Stimulated activated CD4-positive, alpha-beta T cell treated with anti-CD3 and anti-CD28 coated beads, Interleukin-12 subunit alpha, Interleukin-12 subunit beta, amount 100 ng/mL, for 4 hours (primary cell): ENCODE results near the gene SART3.
"Not testable (repeated sequence)": the region's sequence is repeated elsewhere in the genome, so short reads cannot be mapped to it uniquely, and the experiment has no call there.

Experiments used
- DNase-seq: peaks from one replicate; pipeline ENCODE4 v3.0.0-alpha.2; 2020

Gene SART3

GRCh38 chr12:108578813-108579212, 17.8 kb upstream of the SART3 start:
- DNase-seq, result no peak

- DNase-seq, result no peak
Measured at GRCh38 chr12:108578264-108578663, 17.3 kb upstream of the SART3 start.

DNA sequence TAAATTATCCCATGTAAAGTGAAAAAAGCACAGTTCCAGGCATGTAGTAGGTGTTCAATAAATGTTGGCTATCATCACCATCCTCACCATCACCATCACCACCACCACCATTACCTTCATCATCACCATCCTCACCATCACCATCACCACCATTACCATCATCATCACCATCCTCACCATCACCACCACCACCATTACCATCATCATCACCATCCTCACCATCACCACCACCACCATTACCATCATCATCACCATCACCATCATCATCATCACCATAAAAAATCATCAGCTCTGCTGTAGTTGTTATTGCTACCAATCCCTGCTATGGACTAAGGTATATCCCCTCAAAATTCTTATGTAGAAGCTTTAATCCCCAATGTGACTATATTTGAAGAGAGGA, 16.5 kb upstream of the SART3 start:
- DNase-seq, result no peak

DNA sequence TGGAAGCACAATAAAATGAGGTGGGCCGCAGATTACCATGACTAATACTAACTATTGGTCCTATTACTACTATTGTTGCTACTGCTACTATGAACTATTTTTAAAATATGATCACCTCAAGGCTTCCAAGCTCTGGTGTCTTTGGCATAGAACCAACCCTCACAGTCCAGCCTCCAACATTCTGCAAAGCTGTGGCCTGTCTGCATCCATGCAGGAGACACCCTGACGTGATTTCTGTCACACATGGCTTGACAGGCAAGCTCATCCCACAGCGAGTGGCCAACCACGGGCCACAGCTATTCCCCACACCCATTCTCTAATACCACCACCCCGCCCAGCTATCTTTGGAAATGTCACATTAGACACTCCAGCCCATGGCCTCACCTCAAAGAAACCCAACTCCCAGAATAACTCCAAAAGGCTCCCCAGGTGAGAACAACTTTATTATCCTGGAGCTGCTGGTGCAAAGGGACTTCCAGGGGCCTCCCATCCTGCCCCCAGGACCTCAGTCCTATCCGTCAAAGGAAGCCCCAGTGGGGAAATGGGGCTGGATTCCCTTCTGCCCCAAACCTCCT, 15.8 kb upstream of the SART3 start:
- no peak for DNase-seq

DNA sequence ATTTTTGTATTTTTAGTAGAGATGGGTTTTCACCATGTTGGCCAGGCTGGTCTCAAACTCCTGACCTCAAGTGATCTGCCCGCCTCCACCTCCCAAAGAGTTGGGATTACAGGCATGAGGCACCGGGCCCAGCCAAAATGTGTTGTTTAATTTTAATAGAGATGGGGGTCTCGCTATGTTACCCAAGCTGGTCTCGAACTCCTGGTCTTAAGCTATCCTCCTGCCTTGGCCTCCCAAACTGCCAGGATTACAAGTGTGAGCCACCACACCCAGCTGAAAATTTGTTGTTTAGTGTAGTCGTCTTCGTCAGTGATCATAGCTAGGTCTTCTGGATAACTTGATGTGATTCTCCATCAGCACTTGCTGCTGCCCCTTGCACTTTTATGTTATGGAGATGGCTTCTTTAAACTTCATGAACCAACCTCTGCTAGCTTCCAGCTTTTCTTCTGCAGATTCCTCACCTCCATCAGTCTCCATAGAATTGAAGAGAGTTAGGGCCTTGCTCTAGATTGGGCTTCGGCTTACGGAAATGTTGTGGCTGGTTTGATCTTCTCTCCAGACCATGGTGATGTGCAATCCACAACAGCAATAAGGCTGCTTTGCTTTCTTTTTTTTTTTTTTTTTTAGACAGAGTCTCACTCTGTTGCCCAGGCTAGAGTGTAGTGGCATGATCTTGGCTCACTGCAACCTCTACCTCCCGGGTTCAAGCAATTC, 14.4 kb upstream of the SART3 start:
- no peak for DNase-seq

DNA sequence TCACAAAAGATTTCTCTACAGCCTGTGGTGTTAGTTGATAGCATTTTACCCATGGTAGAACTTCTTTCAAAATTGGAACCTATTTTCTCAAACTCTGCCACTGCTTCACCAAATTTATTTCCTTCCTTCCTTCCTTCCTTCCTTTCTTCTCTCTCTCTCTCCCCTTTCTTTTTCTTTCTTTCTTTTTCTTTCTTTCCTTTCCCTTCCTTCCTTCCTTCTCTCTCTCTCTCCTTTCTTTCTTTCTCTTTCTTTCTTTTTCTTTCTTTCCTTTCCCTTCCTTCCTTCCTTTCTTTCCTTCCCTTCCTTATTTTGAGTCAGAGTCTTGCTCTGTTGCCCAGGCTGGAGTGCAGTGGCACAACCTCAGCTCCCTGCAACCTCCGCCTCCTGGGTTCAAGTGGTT, 13.3 kb upstream of the SART3 start:
- not testable (repeated sequence) for DNase-seq

DNA sequence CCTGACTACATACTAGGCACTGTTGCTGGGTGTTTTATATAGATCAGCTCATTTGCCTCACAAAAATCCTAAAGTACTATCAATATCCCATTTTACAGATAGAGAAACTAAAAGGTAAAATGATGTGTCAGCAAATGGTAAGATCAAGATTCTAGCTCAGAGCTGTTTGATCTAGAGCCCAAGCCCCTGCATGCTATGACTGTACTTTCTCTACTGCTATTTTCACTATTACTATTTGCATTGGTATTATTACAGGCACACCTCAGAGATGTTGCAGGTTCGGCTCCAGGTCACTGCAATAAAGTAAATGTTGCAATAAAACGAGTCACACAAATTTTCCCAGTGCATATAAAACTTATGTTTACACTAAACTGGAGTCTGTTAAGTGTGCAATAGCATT, 12.3 kb upstream of the SART3 start:
- no peak for DNase-seq

- DNase-seq, result no peak
Measured at GRCh38 chr12:108572166-108572790, 11.3 kb upstream of the SART3 start.

DNA sequence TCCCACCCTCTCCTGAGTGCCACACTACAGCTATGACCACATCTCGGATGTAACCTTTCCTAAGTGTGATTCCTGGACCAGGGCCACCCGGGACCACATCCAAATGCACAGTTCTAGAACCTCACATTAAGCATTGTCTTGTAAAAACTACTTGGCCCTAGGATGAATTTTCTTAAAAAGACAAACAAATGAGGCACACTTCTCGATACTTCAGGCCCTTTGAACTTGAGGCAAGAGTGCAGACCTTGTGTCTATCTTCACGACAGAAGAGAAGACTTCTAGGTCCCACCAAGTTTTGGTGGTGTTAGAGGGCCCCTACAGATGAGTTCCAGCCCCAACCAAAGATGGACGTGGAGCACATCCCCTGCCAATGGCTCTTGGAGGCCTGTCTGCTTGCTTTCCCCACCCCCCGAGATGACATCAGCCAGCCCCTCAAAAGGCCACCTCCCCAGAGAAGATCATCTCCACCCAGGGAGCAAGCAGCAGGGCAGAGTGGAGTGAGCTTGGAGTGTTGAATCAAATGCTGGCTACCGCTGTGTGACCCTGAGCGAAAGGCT, 10.7 kb upstream of the SART3 start:
- no peak for DNase-seq

GRCh38 chr12:108570743-108571608, 10.0 kb upstream of the SART3 start:
- no peak for DNase-seq

DNA sequence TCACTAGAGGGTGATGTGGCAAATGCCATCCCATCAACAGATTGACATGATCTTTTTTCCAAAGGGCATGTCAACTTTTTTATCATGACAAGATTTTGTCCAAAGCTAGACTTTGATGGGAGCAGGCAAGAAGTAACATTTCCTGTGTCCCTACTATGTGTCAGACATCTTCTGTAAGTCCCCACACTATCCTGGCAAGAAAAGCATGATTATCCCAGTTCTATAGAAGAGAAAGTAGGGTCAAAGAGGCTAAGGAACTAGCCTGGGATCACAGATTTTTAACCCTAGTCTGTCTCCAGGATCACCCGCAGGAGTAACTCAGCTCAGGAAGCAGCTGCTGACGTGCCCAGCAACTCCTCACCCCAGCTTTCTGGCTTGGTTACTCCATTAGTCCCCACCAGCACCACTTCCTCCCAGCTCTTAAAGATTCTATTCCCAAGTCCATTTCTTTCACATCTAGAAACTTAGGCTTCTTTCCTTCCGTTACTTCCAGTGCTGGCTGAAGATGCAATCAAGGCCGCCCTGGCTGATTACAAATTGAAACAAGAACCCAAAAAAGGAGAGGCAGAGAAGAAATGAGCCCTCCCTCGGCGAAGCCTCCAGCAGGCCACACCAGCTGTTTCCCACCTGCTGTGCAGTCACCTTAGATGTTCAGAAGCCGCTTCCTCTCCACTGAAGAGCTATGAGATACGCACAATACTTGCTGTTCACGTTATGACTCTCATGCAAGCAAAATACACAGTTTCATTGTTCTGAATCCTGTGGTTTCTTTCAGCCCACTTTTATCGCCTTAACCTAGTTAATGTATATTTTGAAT, 7.6 kb upstream of the SART3 start:
- peak; percentile 46 for DNase-seq

DNA sequence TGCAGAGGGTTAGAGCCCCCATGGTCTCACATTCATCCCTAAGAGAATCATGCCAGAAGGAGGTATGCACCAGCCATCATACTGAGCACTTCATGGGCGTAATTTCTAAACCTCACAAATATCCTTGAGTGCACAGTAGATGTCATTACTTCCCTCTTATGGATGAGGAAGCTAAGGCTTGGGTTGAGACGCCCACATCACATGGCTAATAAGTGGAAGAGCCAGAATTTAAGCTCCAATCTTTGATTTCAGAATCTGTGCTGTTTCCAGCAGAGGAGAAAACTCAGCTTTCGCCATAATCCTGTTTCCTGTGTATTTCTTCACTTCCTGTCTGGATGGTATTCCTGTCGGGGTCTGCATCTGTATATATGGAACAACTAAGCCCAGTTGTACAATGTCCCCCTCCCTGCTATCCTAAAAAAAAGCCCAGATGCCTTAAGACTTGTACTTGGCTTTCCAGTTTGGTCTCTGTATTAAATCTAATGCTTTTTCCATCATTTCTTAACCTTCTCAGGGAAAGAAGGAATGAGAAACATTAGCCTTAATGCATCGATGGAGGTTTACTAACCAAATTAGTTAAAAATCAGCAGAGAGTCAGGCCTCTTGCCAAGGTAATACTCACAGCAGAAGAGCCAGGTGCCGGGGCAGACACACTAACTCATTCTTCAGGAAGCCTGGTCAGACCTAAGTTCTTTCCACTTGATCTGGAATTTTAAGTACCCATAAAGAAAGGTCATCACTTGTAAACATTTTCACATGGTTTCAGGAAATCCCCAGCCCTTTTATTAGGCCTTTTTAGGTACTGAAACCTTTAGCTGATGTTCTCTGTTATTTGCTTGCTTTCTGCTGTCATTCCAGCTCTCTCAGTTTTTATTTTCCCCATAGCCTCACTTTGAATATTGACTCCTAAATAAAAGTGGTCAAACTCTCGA, 6.7 kb upstream of the SART3 start:
- no peak for DNase-seq

- no peak for DNase-seq
Measured at GRCh38 chr12:108566452-108566851, 5.5 kb upstream of the SART3 start.

DNA sequence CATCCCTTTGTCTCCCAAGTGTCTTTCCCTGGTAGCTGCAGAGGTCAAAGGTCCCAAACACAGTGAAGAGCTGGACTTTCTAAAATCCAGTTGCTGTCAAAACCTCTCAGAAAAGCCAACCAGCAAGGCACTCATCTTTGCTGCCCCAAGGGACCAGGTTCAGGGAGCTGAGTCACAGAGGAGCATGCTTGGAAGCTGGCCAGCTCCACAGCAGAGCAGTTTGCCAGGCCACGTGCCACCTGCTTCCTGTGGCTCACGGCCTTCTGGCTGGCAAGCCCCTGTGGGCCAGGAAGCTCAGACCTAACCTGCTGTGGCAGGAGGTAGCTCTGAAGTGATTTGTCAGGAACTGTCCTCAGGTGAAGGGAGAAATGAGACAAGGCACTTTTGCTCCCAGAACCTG, 5.0 kb upstream of the SART3 start:
- DNase-seq, result peak; percentile 50

DNA sequence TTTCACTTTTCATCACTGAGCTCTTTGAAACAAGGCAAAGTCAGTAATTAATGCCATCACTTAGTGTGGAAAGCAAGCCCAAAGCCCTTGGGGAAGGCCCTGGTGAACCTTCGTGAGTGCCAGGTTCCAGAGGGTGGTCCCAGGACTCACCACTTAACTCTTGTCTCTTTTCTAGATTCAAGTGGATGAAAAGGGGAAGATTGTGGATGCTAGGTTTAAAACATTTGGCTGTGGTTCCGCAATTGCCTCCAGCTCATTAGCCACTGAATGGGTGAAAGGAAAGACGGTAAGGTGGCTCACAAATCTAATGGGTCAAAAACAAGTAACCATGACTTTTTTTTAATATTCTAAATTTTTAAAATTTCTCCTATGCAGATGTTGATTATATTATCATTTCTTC, 4.2 kb upstream of the SART3 start:
- no peak for DNase-seq

- DNase-seq, result no peak
Measured at GRCh38 chr12:108564724-108565123, 3.8 kb upstream of the SART3 start.

DNA sequence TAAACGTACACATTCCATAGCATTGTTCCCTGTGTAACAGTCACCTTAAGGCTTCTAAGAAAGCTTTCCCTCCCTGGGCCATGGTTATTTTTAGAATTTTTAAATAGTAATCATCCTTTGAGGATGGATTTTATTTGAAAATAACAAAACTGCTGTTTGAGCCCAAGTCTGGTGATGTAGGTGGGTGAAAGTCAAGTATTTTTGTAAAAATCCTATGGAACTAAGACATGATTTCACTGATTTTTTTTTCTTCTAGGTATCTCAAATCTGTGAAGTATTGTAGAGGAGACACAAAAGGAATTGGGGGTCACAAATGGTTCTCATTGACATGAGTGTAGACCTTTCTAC, 2.8 kb upstream of the SART3 start:
- DNase-seq, result no peak

- DNase-seq, result peak; percentile 77
Measured at GRCh38 chr12:108563136-108563803, 2.3 kb upstream of the SART3 start.

DNA sequence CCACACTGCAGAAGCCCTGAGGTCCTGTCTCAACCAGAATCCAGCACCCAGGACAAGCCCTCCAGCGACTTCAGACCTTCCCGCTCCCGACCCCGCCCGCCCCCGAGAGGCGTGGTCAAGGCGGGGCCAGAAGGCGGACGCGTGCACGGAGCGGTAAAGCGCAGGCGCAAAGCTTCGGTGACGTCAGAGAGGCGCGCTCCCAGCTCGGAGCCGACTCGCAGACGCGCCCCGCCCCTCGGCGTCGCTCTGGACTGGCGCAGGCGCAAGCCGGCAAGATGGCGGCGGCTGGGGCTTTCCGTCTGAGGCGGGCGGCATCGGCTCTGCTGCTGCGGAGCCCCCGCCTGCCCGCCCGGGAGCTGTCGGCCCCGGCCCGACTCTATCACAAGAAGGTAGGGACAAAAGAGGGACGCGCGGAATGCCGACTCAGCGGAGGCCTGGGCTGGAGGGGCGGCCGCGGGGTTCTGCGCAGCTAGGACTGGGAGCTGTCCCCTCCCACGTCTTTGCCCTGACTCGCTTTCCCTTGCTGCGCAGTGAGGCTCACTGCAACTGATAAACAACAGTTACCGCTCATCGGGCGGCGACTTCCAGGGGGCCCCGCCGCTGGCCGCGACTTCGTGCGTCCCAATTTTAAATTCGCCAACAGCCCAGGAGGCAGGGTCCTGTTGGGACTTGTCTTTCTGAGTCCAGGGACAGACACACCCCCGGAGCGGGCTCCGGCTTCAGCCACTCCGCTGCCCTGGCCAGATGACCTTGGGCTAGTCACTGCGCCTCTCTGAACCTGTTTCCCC, 1.6 kb upstream of the SART3 start, which contains the start of gene ISCU:
Gene ISCU (plus strand): TSS at position 249 of the 788 bp plus-strand sequence. CDS start 27 bp downstream, at position 276.
- peak; percentile 99 for DNase-seq
